ENCODE results near the gene NT5C3B.
"Not testable (repeated sequence)": the region's sequence is repeated elsewhere in the genome, so short reads cannot be mapped to it uniquely, and the experiment has no call there.

The NT5C3B gene

DNA sequence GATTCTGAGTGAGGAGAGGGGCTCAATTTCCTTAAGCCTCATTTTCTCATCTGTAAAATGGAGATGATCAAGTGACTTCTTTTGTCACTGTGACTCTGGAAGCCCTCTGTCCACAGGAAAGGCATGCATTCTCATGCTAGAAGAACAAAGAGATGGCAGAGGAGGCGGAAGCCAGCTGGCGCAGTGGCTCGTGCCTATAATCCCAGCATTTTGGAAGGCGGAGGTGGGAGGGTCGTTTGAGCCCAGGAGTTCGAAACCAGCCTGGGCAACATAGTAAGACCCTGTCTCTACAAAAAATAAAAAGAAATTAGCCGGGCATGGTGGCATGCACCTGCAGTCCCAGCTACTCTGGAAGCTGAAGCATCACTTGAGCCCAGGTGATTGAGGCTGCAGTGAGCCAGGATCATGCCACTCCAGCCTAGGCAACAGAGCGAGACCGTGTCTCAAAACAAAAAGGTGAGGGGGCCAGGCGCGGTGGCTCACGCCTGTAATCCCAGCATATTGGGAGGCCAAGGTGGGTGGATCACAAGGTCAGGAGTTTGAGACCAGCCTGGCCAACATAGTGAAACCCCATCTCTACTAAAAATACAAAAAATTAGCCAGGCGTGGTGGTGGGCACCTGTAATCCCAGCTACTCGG lies 59.7 kb downstream of the NT5C3B start:
- H3K4me3 Mint-ChIP-seq; DNase-seq (ENCODE audit: low spot score); H3K9me3 Mint-ChIP-seq; H3K4me1 Mint-ChIP-seq (ENCODE audit: low read depth); H3K27me3 Mint-ChIP-seq (ENCODE audit: low read depth); H3K27ac Mint-ChIP-seq; H3K36me3 Mint-ChIP-seq (ENCODE audit: low read depth): not testable (repeated sequence)

- Mint-ChIP-seq H3K36me3 (ENCODE audit: low read depth) (no peaks in the 10 kb centered on the region), H3K4me3 (no peak overlapping the region), H3K27ac (no peak overlapping the region), H3K27me3 (ENCODE audit: low read depth) (peaks cover 2% of the 10 kb centered on the region), H3K4me1 (ENCODE audit: low read depth) (no peaks in the 10 kb centered on the region), H3K9me3 (no peaks in the 10 kb centered on the region)
- no peak for DNase-seq (ENCODE audit: low spot score)
These were observed 60.4 kb downstream of the NT5C3B start for GRCh38 chr17:41775394-41776226.

All from T-helper 2 cell treated with Interferon-gamma antibody and Interleukin-4, amounts not matched to agents 5 μg/mL and 100 μg/mL, for 36 hours (primary cell).